ENCODE data around the gene GABRR2. TPM values are rescaled to one million over a fixed set of nuclear protein-coding genes. Genes with fewer than 3 reads are reported as not detected.

GABRR2 gene
- total and polyA plus RNA-seq, 10 of the 15 experiments (the other 5 are each of a cell fraction or from before 2014, with no cell fraction given) = 0.16 to 0.72 (median 0.32) TPM; not detected in 2

GRCh38 chr6:89352278-89353117, 37.4 kb upstream of the GABRR2 start, which contains the start of gene UBE2J1 (continued):
- TF ChIP-seq ZBTB40 (IDR thresholded peaks at IDR 0.05; ENCODE audit: borderline replicate concordance) = no peak
- no peak for TF ChIP-seq RBBP5 (conservative IDR thresholded peaks at IDR 0.05)
- TF ChIP-seq JUNB (IDR thresholded peaks at IDR 0.05) = no peak
- peak; percentile 69 for TF ChIP-seq HDAC6 (IDR thresholded peaks at IDR 0.05; ENCODE audit: unreplicated experiment)
- TF ChIP-seq SPI1 (IDR thresholded peaks at IDR 0.05; ENCODE audit: borderline replicate concordance, insufficient read depth, low read depth, low read length) = no peak
- no peak for TF ChIP-seq STAT3 (IDR thresholded peaks at IDR 0.05; ENCODE audit: low read depth, low read length)
- 0 out of 2 replicates have a peak, but pooled peaks have one; percentile 31 for TF ChIP-seq ZSCAN29 (IDR thresholded peaks at IDR 0.05)
- TF ChIP-seq NBN (IDR thresholded peaks at IDR 0.05) = no peak; the same call in 1 of the 2 replicates
- TF ChIP-seq RAD51 (IDR thresholded peaks at IDR 0.05) = no peak
- TF ChIP-seq PBX3 (IDR thresholded peaks at IDR 0.05; ENCODE audit: insufficient replicate concordance, low read depth, low read length) = no peak
- peak; percentile 80; the same call in 1 of the 2 replicates for TF ChIP-seq TAF1 (IDR thresholded peaks at IDR 0.05; ENCODE audit: borderline replicate concordance, low read depth, low read length)
- TF ChIP-seq CHD4 (IDR thresholded peaks at IDR 0.05) = no peak
- peak; percentile 74 for TF ChIP-seq SIN3A (IDR thresholded peaks at IDR 0.05; ENCODE audit: low read depth, low read length)
- TF ChIP-seq BACH1 (IDR thresholded peaks at IDR 0.05; ENCODE audit: borderline replicate concordance) = peak; percentile 76; the same call in 1 of the 2 replicates
- no peak for TF ChIP-seq CBFB (IDR thresholded peaks at IDR 0.05; ENCODE audit: low read depth)
- no peak for TF ChIP-seq CBX3 (IDR thresholded peaks at IDR 0.05; ENCODE audit: borderline replicate concordance, low read depth)
- TF ChIP-seq NR2F1 (conservative IDR thresholded peaks at IDR 0.05) = peak; percentile 88
- no peak for TF ChIP-seq HDAC2 (IDR thresholded peaks at IDR 0.05)
- no peak for TF ChIP-seq EED (IDR thresholded peaks at IDR 0.05; ENCODE audit: low read depth)
- TF ChIP-seq KDM1A (IDR thresholded peaks at IDR 0.05; ENCODE audit: borderline replicate concordance) = no peak
- TF ChIP-seq ZNF592 (IDR thresholded peaks at IDR 0.05) = 0 out of 2 replicates have a peak, but pooled peaks have one; percentile 47
- no peak for TF ChIP-seq MTA2 (IDR thresholded peaks at IDR 0.05; ENCODE audit: low read depth)
- TF ChIP-seq NFYB (IDR thresholded peaks at IDR 0.05; ENCODE audit: insufficient read depth, low read depth, low read length) = no peak
